HepG2 (cell line): ENCODE results near the gene PRDM15. TPM values are rescaled to one million over a fixed set of nuclear protein-coding genes. Genes with fewer than 3 reads are reported as not detected.

Experiments used
- AKAP8 ChIP-seq: sonication (generic); formaldehyde crosslinking; IDR thresholded peaks from 2 replicates; pipeline ENCODE4 v1.5.1; 2020; ENCODE audit warnings: mild to moderate bottlenecking, missing genetic modification reagents
- CHD2 ChIP-seq: IDR thresholded peaks from 2 replicates; pipeline ENCODE4 v1.6.1; 2011; ENCODE audit warnings: low read depth, low read length, improper control_type of control experiment
- ETV6 ChIP-seq: sonication (generic); formaldehyde crosslinking; conservative IDR thresholded peaks from 2 replicates; pipeline ENCODE4 v1.4.0; 2020; ENCODE audit warnings: missing genetic modification reagents
- FLYWCH1 ChIP-seq: sonication (generic); formaldehyde crosslinking; IDR thresholded peaks from 2 replicates; pipeline ENCODE4 v1.8.1; 2023; ENCODE audit warnings: mild to moderate bottlenecking, missing genetic modification reagents
- GATA4 ChIP-seq: sonication (generic); IDR thresholded peaks from 2 replicates; pipeline ENCODE4 v1.6.1; 2016; ENCODE audit warnings: antibody characterized with exemption, low read depth, borderline replicate concordance
- GFI1 ChIP-seq: sonication (generic); formaldehyde crosslinking; IDR thresholded peaks from 2 replicates; pipeline ENCODE4 v1.5.0; 2020; ENCODE audit warnings: missing genetic modification reagents, mild to moderate bottlenecking, borderline replicate concordance
- IKZF4 ChIP-seq: sonication (generic); formaldehyde crosslinking; IDR thresholded peaks from 2 replicates; pipeline ENCODE4 v1.5.1; 2020; ENCODE audit warnings: borderline replicate concordance, mild to moderate bottlenecking, low read depth, missing genetic modification reagents; ENCODE audit errors: not compliant biosample characterization
- MED1 ChIP-seq: sonication (generic); formaldehyde crosslinking; IDR thresholded peaks from 2 replicates; pipeline ENCODE4 v1.4.0; 2020; ENCODE audit warnings: missing genetic modification reagents
- NR2F1 ChIP-seq, 2 experiments: fragments of 450-650 bp in 1 of 2; formaldehyde crosslinking in 1 of 2; IDR thresholded peaks; 2 replicates each; pipeline versions ENCODE4 v1.5.0 to v1.6.1; 2016 to 2020; ENCODE audit warnings: mild to moderate bottlenecking in 1 of 2, missing compliant biosample characterization in 1 of 2, missing genetic modification reagents in 1 of 2, moderate library complexity in 1 of 2
- NRL ChIP-seq: sonication (generic); formaldehyde crosslinking; IDR thresholded peaks from 2 replicates; pipeline ENCODE4 v1.5.0; 2020; ENCODE audit warnings: missing genetic modification reagents, mild to moderate bottlenecking, moderate library complexity, borderline replicate concordance
- RCOR2 ChIP-seq: IDR thresholded peaks from 2 replicates; pipeline ENCODE4 v1.6.1; 2016; ENCODE audit warnings: missing biosample characterization, missing genetic modification reagents
- SMYD3 ChIP-seq: sonication (generic); formaldehyde crosslinking; IDR thresholded peaks from 2 replicates; pipeline ENCODE4 v1.8.1; 2023; ENCODE audit warnings: mild to moderate bottlenecking, missing genetic modification reagents
- SP140L ChIP-seq: sonication (generic); formaldehyde crosslinking; IDR thresholded peaks from 2 replicates; pipeline ENCODE4 v1.4.0; 2020; ENCODE audit warnings: missing genetic modification reagents, borderline replicate concordance
- SSRP1 ChIP-seq: IDR thresholded peaks from 2 replicates; pipeline ENCODE4 v1.6.1; 2016; ENCODE audit warnings: control low read depth
- ZNF143 ChIP-seq: sonication (generic); formaldehyde crosslinking; IDR thresholded peaks from 2 replicates; pipeline ENCODE4 v1.4.0; 2020; ENCODE audit warnings: missing genetic modification reagents
- ZNF329 ChIP-seq: sonication (generic); formaldehyde crosslinking; IDR thresholded peaks from 2 replicates; pipeline ENCODE4 v1.9.0; 2021; ENCODE audit warnings: low read depth, mild to moderate bottlenecking, missing genetic modification reagents
- ZNF34 ChIP-seq: sonication (generic); formaldehyde crosslinking; IDR thresholded peaks from 2 replicates; pipeline ENCODE4 v1.4.0; 2020; ENCODE audit warnings: mild to moderate bottlenecking, missing genetic modification reagents, borderline replicate concordance
- ZNF562 ChIP-seq: sonication (generic); formaldehyde crosslinking; IDR thresholded peaks from 2 replicates; pipeline ENCODE4 v1.8.0; 2022; ENCODE audit warnings: missing genetic modification reagents, borderline replicate concordance
- ZNF660 ChIP-seq: sonication (generic); formaldehyde crosslinking; IDR thresholded peaks from 2 replicates; pipeline ENCODE4 v1.5.1; 2020; ENCODE audit warnings: mild to moderate bottlenecking, low read depth, missing genetic modification reagents, borderline replicate concordance
- ZNF670 ChIP-seq: sonication (generic); formaldehyde crosslinking; IDR thresholded peaks from 2 replicates; pipeline ENCODE4 v1.8.0; 2022; ENCODE audit warnings: mild to moderate bottlenecking, missing genetic modification reagents, borderline replicate concordance
- polyA plus RNA-seq, 8 experiments: library from polyadenylated mRNA; depleted of rRNA in 3 of 8; stranded (reverse) in 7 of 8; unstranded in 1 of 8; fragments of >200 nt; fragmentation: Illumina TruSeq in 4 of 8; extraction: Trizol in 4 of 8; gene quantifications; 2 replicates each; pipeline versions ENCODE4 v1.2.1 to v1.2.3, GENCODE V29; 2011 to 2016; ENCODE audit warnings: low read depth in 4 of 8, missing spikeins in 1 of 8, mixed read lengths in 1 of 8; ENCODE audit not compliant: insufficient read depth in 1 of 8
- total RNA-seq, 5 experiments: library from RNA; depleted of rRNA; stranded (reverse); fragments of >200 nt; fragmentation: Illumina TruSeq; extraction: Trizol; gene quantifications; 2 replicates each; pipeline ENCODE4 v1.2.3, GENCODE V29; 2016; ENCODE audit warnings: low read depth in 1 of 5
- TF ChIP-seq, protein P1 (sequence below): IDR thresholded peaks from 2 replicates; pipeline ENCODE4 v1.6.1; 2016; ENCODE audit warnings: low read depth, missing genetic modification reagents, missing compliant biosample characterization
- TF ChIP-seq, protein P2 (sequence below): IDR thresholded peaks from 2 replicates; pipeline ENCODE4 v1.6.1; 2018; ENCODE audit warnings: missing genetic modification reagents
- TF ChIP-seq, protein P3 (sequence below): sonication (generic); formaldehyde crosslinking; IDR thresholded peaks from 2 replicates; pipeline ENCODE4 v1.5.1; 2020; ENCODE audit warnings: missing genetic modification reagents, mild to moderate bottlenecking, borderline replicate concordance

The PRDM15 gene
- total and polyA plus RNA-seq, 2 of the 13 experiments (the other 11 are each of a cell fraction or from before 2014, with no cell fraction given): 4.0 to 6.9 TPM

DNA sequence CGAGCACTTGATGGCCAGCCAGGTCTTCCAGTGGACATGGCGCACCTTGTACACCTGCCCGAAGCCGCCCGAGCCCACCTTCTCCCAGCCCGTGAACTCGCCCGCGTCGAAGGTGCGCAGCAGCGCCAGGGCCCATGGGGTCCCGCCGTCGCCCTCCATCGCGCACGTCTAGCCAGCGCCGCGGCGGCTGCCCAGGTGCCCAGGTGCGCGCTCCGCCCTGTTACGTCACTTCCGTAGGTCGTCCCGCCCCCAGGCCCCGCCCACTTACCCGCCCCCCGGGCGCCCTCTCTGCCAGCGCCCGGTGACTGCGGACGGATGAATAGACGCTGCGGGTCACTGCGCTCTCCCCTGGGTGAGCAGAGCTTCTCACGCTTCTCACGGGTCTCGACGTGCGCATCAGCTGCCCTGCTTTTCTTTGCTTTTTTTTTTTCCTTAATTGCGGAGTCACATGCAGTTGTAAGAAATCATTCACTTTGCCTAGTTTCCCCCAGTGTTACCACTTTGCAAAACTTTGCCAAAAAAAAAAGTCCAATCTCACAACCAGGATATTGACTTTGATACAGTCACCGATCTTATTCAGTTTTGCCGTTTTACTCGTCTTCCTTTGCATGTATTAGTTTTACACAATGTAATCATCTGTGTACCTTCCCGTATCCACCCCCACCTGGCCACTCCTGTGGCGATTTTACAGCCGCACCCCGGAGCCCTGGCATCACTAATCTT is 112.1 kb downstream of the PRDM15 start, which contains the start of gene RIPK4 (continued):
- TF ChIP-seq, protein P1, sequence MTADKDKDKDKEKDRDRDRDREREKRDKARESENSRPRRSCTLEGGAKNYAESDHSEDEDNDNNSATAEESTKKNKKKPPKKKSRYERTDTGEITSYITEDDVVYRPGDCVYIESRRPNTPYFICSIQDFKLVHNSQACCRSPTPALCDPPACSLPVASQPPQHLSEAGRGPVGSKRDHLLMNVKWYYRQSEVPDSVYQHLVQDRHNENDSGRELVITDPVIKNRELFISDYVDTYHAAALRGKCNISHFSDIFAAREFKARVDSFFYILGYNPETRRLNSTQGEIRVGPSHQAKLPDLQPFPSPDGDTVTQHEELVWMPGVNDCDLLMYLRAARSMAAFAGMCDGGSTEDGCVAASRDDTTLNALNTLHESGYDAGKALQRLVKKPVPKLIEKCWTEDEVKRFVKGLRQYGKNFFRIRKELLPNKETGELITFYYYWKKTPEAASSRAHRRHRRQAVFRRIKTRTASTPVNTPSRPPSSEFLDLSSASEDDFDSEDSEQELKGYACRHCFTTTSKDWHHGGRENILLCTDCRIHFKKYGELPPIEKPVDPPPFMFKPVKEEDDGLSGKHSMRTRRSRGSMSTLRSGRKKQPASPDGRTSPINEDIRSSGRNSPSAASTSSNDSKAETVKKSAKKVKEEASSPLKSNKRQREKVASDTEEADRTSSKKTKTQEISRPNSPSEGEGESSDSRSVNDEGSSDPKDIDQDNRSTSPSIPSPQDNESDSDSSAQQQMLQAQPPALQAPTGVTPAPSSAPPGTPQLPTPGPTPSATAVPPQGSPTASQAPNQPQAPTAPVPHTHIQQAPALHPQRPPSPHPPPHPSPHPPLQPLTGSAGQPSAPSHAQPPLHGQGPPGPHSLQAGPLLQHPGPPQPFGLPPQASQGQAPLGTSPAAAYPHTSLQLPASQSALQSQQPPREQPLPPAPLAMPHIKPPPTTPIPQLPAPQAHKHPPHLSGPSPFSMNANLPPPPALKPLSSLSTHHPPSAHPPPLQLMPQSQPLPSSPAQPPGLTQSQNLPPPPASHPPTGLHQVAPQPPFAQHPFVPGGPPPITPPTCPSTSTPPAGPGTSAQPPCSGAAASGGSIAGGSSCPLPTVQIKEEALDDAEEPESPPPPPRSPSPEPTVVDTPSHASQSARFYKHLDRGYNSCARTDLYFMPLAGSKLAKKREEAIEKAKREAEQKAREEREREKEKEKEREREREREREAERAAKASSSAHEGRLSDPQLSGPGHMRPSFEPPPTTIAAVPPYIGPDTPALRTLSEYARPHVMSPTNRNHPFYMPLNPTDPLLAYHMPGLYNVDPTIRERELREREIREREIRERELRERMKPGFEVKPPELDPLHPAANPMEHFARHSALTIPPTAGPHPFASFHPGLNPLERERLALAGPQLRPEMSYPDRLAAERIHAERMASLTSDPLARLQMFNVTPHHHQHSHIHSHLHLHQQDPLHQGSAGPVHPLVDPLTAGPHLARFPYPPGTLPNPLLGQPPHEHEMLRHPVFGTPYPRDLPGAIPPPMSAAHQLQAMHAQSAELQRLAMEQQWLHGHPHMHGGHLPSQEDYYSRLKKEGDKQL (CRISPR knock-in tag): no peak
- TF ChIP-seq SP140L (CRISPR knock-in tag) (no peak), ZNF329 (CRISPR knock-in tag) (no peak), RCOR2 (CRISPR knock-in tag) (no peak), ZNF143 (CRISPR knock-in tag) (no peak), ZNF660 (no peak), MED1 (CRISPR knock-in tag) (peak; percentile 43), ZNF34 (CRISPR knock-in tag) (no peak), IKZF4 (CRISPR knock-in tag) (peak; percentile 38), ZNF562 (CRISPR knock-in tag) (no peak), AKAP8 (CRISPR knock-in tag) (no peak), SMYD3 (CRISPR knock-in tag) (no peak), GFI1 (CRISPR knock-in tag) (no peak), ETV6 (CRISPR knock-in tag) (no peak), NRL (CRISPR knock-in tag) (0 out of 2 replicates have a peak, but pooled peaks have one; percentile 57), NR2F1 (CRISPR knock-in tag; IDR thresholded peaks at IDR 0.05) (no peak), GATA4 (peak; percentile 43; the same call in 1 of the 2 replicates), FLYWCH1 (no peak), CHD2 (no peak), ZNF670 (CRISPR knock-in tag) (no peak), SSRP1 (CRISPR knock-in tag) (no peak)
- TF ChIP-seq, protein P2, sequence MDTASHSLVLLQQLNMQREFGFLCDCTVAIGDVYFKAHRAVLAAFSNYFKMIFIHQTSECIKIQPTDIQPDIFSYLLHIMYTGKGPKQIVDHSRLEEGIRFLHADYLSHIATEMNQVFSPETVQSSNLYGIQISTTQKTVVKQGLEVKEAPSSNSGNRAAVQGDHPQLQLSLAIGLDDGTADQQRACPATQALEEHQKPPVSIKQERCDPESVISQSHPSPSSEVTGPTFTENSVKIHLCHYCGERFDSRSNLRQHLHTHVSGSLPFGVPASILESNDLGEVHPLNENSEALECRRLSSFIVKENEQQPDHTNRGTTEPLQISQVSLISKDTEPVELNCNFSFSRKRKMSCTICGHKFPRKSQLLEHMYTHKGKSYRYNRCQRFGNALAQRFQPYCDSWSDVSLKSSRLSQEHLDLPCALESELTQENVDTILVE: peak; percentile 34; the same call in 1 of the 2 replicates
- TF ChIP-seq, protein P3, sequence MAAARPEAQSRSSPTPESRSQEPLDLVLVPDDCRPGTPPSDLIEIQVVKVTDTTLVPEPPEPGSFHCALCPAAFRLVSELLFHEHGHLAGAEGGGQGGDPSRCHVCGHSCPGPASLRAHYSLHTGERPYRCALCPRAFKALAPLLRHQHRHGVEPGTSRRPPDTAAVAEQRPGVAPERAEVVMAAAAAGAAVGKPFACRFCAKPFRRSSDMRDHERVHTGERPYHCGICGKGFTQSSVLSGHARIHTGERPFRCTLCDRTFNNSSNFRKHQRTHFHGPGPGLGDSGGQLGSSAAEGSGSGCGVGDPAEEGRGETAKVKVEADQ (CRISPR knock-in tag): no peak
